Activated CD4-positive, CD25-positive, alpha-beta regulatory T cell treated with anti-CD3 and anti-CD28 coated beads, Interleukin-2, amount 50 U/mL, for 72 hours (primary cell): ENCODE data around the gene DOK5.

ENCODE experiments used
- DNase-seq: peaks from one replicate; pipeline ENCODE4 v3.0.0; 2021

Gene DOK5

DNA sequence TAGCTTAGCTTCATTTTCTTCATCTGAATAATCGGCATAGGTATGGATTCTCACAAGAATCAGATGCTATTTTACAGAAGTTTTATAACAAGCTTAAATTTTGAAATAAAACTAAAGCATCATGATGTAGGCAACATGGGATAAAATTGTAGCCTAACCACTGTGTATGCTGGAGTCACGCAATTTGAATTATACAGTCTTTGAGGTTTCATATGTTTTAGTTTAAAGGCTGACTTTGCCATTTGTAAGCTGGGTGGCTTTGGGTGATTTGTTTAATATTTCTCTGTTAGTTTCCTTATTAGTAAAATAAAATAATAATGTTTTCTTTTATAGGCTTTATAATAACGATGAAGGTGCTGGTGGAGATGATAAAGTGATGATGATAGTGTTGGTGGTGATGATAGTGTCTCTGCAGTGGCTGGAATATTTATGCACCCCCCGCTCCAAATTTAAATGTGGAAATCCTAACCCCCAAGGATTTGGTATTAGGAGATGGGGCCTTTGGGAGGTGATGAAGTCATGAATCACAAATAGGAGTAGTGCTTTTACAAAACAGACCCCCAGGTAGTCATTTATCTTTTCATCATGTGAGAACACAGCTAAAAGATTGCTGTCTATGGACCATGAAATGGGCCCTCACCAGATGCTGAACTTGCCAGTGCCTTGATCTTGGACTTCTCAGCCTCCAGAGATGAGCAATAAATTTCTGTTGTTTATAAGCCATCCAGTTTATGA lies 42.0 kb downstream of the DOK5 start:
- no peak for DNase-seq

DNA sequence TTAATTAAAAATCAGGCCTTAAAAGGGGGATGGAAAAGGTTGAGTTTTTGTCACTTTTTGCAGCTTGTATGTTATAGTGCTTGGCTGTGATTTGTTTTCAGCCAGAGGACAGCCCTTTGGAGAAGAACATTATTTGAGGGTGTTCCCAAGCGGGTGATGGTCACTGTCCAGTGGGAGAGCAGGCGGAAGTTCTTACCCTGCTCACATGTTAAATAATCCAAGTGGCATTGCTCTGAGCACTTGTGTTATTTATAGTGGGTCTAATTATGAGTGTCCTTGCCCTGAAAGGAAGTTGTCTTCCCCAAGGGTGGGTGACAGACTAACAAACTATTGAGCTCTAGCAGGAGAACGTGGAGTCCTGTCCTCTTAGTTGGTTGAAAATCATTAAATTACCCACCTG lies 49.5 kb downstream of the DOK5 start:
- no peak for DNase-seq

DNA sequence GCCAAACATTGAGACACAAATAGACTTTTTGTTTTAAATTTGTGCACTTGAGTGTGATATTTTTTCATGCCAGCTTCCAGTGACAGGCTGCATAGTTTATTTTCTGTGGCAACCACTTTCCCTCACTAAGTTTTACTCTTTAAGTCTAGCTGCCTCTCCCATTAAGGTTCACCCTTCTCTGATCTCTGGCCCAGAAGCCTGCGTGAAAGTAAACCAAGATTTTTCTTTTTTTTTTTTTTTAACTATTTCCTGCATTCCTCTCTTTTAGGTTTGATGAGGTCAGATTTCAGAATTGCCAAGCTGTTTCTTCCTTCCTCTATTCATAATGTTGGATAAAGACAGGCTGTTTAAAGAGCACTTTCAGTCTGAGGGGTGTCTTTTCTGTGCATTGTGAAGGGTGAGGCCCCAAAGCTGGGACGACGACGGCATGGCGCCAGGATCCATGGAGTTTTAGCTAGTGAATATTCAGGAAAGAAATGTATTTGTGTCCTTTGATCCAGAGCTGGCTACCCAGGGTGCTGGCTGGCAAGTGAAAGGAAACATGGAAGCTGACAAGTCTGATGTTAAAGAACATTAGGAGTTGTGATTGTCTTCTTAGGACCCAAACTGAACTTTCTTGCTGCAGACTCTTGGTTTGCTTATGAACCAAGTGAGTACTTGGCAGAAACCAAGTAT lies 50.7 kb downstream of the DOK5 start:
- DNase-seq: no peak

DNA sequence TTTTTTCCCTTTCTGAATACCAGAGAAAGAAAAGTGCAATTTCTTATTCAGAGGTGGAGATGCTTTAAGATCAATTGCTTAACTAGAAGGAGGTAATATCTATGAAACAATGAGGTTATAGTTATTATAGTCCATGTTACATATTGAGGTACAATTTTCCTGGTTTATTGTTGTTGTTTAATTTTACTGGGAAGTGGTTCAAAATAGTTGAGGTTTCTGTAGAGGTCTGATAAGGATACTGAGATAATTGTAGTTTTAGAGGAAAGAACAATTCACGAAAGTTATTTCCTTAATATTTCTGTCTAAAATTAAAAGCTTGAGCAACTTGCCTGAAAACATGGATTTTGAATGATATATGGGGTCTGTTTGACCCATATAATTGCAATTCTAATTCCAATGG lies 51.4 kb downstream of the DOK5 start:
- DNase-seq: no peak

DNA sequence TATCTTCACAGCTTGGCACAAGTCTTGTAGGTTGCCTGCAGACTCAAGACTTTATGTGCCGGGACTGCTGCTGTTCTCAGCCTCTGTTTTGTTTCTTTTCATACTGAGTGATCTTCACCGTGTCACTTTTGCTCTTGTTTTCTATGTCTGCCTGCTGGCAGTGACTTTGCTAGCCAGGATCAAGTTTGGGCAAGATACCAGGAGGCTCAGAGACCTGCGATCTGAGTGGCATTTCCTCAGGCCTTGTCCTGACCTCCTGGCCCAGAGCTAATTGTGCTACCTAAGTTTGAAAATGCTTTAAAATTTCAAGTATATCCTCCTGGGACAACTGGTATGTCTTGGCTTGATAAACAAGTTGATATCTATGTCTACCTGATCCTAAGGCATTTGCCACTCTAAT lies 57.2 kb downstream of the DOK5 start:
- DNase-seq: no peak

DNA sequence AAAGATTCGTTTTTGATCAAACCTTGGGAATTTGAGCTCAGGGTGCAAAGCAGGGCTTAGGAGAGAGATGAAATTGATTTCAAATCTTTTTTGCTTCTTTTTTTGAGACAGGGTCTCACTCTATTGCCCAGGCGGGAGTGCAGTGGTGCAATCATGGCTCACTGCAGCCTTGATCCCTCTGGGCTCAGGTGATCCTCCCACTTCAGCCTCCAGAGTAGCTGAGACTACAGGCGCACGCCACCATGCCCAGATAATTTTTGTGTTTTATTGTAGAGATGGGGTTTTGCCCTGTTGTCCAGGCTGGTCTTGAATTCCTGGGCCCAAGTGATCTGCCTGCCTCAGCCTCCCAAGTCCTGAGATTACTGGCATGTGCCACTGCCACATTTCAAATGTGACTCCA lies 58.7 kb downstream of the DOK5 start:
- DNase-seq: no peak

DNA sequence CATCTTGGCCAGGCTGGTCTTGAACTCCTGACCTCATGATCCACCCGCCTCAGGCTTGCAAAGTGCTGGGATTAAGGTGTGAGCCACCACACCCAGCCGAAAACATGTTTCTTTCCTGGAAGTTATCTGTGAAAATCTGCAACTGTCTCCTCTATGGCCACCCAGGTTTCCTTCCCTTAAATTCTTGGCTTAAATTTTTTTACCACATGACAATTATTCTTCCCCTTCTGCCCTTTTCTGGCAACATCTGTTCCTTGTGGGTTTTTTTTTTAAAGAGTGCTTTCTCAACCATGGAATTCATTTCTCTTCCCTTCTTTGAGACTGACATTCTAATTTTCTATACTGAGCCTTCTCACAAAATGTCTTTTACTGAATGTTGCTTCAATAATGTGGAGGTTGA lies 59.6 kb downstream of the DOK5 start:
- DNase-seq: no peak

DNA sequence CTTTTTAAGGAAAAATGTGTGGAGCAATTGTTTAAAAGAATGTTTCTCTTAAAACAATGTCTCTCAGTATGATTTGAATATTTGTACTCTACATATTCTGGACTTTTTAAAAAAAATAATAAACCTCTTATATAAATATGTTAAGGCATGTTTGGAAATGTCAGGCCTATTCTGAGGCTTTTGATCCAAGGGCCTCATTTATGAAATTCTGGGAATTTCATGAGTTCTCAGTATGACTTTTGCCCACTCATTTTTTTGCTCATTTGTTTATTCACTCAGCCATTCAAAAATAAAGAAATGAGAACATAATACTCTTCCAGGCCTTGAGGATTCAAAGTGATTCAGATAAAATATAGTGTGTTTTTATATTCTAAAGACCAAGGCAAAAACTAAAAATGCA lies 60.4 kb downstream of the DOK5 start:
- no peak for DNase-seq

DNA sequence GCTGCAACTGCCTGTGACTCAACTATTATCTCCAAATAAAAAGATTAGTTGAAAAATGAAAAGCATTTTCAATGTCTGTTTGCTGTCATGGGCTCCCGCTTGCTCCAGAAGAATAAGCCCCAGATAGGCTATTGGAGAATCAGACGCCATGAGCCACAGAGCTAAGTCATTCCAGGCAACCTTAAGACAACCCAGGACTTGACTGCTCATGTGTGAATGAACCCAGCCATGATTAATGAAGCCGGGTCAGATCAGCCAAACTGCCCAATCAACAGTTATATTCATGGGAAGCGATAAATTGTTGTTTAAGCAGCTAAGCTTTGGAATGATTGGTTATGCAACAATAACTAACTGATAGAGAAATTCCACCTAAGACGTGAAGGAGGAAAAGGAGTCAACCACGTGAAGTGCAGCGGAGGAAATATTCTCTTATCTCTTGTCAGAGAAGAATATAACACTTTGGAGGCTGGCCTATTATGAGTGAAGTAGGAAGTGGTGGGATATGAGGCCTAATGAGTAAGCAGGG lies 64.2 kb downstream of the DOK5 start:
- no peak for DNase-seq

DNA sequence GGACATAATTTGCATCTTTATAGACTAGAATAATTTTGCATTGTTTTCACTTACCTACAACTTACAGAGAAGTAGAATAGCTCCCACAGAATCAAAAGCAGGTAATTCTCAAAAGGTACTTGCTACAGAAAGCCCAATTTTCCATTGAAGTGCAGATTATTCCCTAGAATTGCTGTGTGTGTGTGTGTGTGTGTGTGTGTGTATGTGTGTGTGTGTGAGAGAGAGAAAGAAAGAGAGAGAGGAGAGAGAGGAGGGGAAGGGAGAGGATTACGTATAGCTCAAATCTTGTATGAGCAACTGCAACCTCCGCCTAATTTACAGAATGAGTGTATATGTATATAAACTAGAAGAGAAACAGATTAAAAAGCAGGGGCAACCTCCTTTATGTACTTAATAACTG lies 68.0 kb downstream of the DOK5 start:
- DNase-seq: no peak

DNA sequence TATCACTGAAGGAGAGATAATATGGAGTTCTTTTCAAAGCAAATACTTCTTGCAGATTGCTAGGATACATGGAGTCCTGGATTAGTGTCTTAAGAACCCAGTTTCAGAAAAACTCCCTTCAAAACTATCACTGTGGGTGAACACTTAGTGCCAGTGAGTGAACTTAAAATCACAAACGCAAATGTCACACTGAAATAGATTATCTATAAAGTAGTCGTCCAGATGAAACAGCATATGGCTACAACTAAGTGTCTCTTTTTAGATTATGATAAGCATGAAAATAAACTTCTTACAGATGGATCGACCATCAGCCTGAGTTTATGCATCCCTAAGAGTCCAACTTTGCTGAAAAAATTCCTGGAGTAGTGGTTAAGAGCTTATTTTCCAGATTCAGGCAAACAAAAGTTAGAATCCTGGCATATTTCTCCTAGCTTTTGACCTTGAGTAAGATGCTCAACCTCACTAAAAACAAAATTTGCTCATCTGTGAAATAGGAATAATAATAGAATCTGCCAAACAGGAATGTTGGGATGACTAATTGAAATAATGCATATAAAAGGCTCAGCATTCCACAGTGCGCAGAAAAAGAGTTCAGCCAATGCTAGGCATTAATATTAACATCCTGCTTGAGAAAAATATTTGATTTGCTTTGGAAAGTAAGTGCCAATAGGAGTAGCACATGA lies 70.4 kb downstream of the DOK5 start:
- DNase-seq: no peak

DNA sequence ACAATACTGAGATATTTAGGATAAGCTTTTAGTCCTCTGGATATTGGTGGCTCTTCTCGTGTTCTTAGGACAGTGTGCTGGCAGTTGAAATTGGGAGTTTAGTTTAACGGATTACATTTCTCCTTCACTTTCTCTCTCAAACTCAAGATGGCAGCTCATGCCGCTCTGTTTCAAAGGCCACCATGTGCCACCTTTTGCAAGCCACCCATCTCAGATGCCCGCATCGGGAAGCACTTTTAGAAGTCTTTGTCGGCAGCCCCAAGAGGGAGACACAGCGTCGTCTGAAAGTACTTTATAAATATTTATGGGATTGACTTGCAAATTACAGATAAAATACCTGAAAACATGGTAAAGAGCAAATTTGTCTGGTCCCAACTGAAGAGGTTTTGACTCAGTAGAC lies 73.5 kb downstream of the DOK5 start:
- no peak for DNase-seq

DNA sequence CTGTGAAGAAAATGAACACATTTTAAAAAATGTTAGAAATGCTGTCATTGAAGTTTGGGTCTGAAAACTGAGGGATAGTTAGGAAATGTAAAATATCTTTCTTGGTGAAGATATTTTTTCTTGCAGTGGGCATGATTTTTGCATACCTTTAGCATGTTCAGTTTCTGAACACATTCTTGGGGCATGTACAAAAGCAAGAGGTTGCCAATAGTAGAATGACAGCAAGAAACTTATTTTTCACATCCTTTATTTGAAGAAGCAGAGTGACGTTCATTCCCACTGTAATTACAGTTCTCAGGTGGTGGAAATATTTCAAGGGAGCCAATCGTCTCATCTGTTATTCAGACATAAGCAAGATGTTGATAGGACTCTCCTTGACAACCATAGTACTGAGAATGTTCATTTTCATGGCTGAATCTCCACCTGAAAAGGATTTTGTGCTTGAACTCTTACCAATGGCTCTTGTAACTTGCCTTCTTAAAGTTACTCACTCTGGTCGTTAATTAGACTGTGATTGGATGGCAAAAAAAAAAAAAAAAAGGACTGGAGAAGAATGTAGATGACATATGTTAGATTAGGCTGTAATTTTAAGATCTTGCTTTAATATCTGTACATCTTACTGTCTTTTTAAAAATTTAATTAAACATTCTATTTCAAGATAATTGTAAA lies 74.4 kb downstream of the DOK5 start:
- no peak for DNase-seq

DNA sequence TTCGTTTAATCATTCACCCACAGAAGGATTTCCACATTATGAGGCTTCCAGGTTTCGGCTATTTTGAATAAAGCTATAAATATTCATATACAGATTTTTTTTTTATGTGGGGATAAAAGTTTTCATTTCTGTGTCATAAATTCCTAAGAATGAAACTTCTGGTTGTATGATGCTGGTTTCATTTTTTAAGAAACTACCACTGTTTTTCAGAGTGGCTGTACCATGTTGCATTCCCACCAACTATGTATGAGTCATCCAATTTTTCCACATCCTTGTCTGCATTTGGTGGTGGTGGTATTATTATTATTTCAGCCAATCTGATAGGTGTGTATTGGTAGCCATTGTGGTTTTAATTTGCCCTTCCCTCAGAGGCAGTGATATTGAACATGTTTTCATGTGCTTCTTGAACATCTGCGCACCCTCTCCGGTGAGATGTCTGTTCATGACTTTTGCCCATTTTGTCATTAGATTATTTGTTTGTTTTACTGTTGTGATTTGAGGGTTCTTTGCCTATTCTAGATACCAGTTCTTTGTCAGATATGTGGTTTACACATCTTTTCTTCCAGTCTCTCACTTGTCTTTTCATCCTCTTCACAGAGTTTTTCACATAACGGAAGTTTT lies 75.5 kb downstream of the DOK5 start:
- DNase-seq: no peak

DNA sequence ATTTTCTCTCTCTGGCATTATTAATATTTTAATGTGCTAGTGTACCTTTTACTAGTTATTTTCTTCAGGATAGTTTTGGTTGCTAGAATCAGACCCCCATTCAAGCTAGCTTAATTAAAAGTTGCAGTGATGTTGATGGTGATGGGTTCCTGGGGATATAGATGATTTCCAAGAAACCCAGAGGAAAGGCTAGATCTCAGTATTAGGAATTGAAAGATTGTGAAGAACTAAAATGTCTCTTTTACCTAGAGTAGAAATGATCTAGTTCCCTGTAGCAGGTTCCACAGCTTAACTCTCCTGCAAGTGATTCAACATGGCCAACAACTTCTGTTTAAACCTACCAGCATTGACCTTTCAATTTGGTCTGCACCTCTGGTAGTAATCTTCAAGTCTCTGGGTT lies 78.6 kb downstream of the DOK5 start:
- DNase-seq: no peak

DNA sequence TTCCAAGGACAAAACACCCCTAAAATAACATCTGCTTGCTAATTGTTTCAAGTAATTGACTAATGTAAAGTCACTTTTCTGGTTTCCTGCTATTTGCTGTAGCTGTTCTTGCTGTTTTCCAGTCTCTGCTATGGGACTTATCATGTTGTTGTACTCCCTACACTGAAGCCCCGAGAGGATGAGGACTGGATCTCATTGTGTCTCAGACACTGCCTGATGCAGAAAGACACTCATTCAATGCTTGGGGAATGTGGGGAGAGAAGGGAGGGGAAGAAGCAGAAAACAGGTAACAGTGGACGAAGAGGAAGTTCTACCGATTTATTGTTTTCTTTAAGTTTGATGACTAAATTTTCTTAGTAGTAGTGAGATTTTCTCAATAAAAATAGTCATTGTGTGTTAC lies 79.8 kb downstream of the DOK5 start:
- DNase-seq: no peak

DNA sequence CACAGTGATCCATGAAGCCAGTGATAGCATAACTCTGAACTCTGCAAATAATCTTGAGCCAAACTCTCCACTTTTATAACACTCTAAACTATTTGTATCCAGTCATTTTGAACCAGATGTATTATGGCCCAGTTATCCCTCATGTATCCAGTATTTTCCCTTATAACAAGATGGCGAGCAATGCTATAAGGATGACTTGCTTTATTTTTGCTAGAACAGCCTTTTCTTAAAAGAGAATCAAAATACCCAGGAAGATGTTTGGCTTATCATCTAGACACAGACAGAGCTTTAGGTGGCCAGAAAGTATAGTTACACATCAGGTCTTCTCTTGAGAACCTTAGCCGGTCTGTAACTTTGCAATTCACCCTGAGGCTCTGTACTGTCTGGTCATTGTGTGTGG lies 81.0 kb downstream of the DOK5 start:
- no peak for DNase-seq

DNA sequence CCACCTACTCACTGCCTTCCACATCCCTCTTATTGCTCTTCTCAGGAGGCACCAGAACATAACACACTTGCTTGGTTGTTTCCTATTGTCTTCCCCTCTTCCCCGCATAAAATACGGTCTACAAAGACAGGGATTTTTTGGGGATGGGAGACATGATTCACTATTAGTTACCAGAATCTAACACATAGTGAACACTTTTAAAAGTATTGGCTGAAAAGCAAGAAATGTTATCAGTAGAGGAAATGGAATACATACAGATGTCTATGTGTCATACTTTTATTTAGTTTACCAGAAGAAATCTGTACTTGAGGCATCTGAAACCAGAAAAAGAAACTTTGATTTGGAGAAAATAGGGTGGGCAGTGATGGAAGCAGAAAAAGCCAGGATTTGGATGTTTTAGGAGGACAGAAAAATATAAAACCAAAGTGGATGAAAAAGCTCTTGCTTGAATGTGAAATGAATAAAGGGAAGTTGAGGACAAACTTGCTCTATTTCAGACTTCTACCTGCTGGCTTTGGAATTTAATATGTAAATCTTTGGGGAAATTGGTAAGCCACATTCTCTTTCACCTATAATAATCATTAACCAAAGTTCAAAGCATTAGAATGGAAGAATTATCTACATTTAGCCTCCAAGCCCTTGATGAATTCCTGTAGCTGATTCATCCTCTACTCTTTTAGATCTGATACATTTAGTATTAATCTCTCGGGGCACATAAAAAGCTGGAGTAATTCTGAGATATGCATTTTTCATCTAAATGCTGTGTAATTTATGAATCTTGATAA lies 82.6 kb downstream of the DOK5 start:
- DNase-seq: no peak

DNA sequence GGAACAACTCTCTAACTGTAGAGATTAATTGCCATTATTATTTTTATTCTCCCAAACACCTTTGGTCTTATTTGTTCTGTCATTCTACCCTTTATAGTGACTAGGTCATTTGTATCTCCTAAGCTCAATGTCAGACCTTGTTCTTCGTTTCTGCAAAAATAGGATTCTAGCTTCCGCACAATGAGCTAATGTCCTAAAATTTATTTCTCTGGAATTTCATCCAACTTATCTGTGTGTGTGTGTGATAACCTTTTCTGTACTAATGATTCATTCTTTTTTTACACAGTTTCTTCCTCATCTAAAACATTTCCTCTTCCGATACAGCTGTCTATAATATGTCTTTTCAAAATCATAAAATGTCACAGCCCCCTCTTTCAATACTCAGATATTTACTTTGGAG lies 84.5 kb downstream of the DOK5 start:
- DNase-seq: no peak

DNA sequence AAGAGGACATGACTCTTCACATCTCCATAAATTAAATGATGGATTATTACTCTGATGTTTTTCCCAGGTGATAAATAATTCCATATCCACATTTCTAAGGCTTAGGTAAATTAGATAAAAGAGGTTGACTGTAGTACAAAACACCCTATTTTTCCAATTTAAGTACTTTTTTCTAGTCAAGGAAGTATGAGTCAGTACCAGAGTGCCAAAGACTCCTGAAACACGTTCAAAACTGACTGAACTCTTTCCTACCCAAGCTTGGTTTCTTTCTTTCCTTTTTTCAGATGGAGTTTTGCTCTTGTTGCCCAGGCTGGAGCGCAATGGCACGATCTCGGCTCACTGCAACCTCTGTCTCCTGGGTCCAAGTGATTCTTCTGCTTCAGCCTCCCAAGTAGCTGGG lies 85.0 kb downstream of the DOK5 start:
- no peak for DNase-seq

DNA sequence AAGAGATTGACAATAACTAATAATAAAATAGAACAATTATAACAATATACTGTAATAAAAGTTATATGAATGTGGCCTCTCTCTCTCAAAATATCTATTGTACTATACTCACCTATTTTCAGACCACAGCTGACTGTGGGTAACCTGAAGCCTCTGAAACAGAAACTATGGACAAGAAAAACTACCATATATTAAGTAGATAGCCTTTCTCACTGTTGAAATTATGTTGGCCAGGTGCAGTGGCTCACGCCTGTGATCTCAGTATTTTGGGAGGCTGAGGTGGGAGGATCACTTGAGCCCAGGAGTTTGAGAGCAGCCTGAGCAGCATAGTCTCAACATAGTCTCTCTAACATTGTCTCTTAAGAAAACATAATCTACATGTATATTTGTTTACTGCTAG lies 89.9 kb downstream of the DOK5 start:
- no peak for DNase-seq

DNA sequence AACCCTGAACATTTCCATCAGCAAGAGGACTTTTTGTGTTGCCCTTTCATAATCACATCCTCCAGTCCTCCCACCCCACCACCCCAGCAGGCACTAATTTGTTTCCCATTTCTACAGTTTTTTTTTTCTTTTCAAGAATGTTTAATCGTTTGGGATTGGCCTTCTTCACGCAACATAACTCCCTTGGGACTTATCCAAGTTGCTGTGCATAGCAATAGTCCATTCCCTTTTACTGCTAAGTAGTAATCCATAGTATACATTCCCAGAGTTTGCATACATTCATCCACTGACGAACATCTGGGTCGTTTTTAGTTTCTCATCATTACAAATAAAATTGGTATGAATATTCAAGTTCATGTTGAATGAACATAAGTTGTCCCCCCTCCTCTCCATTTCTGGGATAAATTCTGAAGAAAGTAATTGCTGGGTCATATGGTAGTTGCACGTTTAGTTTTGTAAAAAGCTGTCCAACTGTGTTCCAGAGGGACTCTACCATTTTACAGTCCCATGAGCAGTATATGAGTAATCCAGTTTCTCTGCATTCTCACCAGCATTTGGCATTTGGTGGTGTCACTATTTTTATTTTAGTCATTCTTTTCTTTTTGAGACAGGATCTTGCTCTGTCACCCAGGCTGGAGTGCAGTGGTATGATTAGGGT lies 90.8 kb downstream of the DOK5 start:
- no peak for DNase-seq
